ENCODE measurements around the gene PDE8A. TPM values are rescaled to one million over a fixed set of nuclear protein-coding genes. Genes with fewer than 3 reads are reported as not detected.

The PDE8A gene
- total and polyA plus RNA-seq, 10 of the 15 experiments (the other 5 are each of a cell fraction or from before 2014, with no cell fraction given), result 6.7 to 69.2 (median 27.2) TPM

- CTCF ChIA-PET, result interaction anchor here (0.6 to 1.7 kb wide), 5 partner anchors 52 to 311 kb away, joined by 3 to 16 read pairs (median 5); no protein-coding TSS in a partner anchor
- SMC1A ChIA-PET (ENCODE audit: uncharacterized antibody, unreplicated experiment), result interaction anchor here (0.9 to 1.5 kb wide), 4 partner anchors 83 to 163 kb away, joined by 3 to 10 read pairs (median 4); no protein-coding TSS in a partner anchor
- no peaks in the 10 kb centered on the region for H4K20me1 ChIP-seq (ENCODE audit: control insufficient read depth, insufficient read depth)
- H3K79me2 ChIP-seq (ENCODE audit: control insufficient read depth, insufficient read depth, low read length), result no peaks in the 10 kb centered on the region
- H3K9me3 ChIP-seq (replicated peaks; ENCODE audit: control insufficient read depth, insufficient read depth, low read length), result no peaks in the 10 kb centered on the region
- no peak for DNase-seq (ENCODE audit: low read depth, low spot score)
- H3K4me2 ChIP-seq (ENCODE audit: control insufficient read depth, insufficient read depth), result no peak overlapping the region
- TF ChIP-seq POLR2A (IDR thresholded peaks at IDR 0.05; ENCODE audit: low read depth, low read length) (no peak), SREBF2 (IDR thresholded peaks at IDR 0.05; ENCODE audit: low read length) (no peak), EZH2 (IDR thresholded peaks at IDR 0.05; ENCODE audit: borderline replicate concordance, control insufficient read depth, low read depth, low read length) (no peak), PAX8 (IDR thresholded peaks at IDR 0.05) (no peak), KAT2A (conservative IDR thresholded peaks at IDR 0.05; ENCODE audit: control insufficient read depth, low read depth, low read length) (no peak), ZNF592 (IDR thresholded peaks at IDR 0.05) (no peak), ZBTB4 (CRISPR knock-in tag; IDR thresholded peaks at IDR 0.05) (no peak)
- POLR2A ChIA-PET, result no interaction called here
- no TSS peak for BruUV-seq (replicated peaks)
- no peak for ATAC-seq
- RAD21 ChIA-PET (ENCODE audit: unreplicated experiment), result interaction anchor here (0.9 to 1.0 kb wide), 2 partner anchors 91 to 216 kb away, joined by 3 to 4 read pairs; no protein-coding TSS in a partner anchor
- WGBS (ENCODE audit: insufficient coverage, insufficient replicate concordance, low lambda C conversion rate, missing lambda C conversion rate), result 75% methylated on average over 4 of the region's 4 CpGs
- in situ Hi-C loops (cut with MboI), result no loop called here
- H3K4me3 ChIP-seq, result no peak overlapping the region
- H3K9ac ChIP-seq (ENCODE audit: control insufficient read depth, insufficient read depth, low read length), result no peak overlapping the region
- H2AFZ ChIP-seq (ENCODE audit: control insufficient read depth, low read depth, low read length), result no peak overlapping the region
- H3K27me3 ChIP-seq (replicated peaks in 1 of 2; ENCODE audit: control insufficient read depth in 2 of 2, insufficient read depth in 2 of 2, low read length in 1 of 2), result peaks cover 0 to 3% of the 10 kb centered on the region in 2 experiments; a peak in 1 of 4 replicates
- intact Hi-C loops (cut with micrococcal nuclease; ENCODE audit: unreplicated experiment), result no loop called here
- no peak overlapping the region for H3K27ac ChIP-seq (ENCODE audit: control insufficient read depth, insufficient read depth)
- H3K4me1 ChIP-seq (ENCODE audit: control insufficient read depth, insufficient read depth, low read length), result no peaks in the 10 kb centered on the region
- no peaks in the 10 kb centered on the region for H3K36me3 ChIP-seq (ENCODE audit: control insufficient read depth in 2 of 2, insufficient read depth in 2 of 2, low read length in 1 of 2)
- no peak for FAIRE-seq
Measured at GRCh38 chr15:84953136-84953535, 28.5 kb upstream of the PDE8A start.
